ENCODE measurements around the gene CDKN1B. TPM values are rescaled to one million over a fixed set of nuclear protein-coding genes. Genes with fewer than 3 reads are reported as not detected.

CDKN1B gene
- total and polyA plus RNA-seq, 2 of the 13 experiments (the other 11 are each of a cell fraction or from before 2014, with no cell fraction given) = 20.1 to 37.2 TPM

GRCh38 chr12:12734561-12735071 lies 17.4 kb downstream of the CDKN1B start (continued):
- no peak for TF ChIP-seq SOX6 (IDR thresholded peaks at IDR 0.05)
- 0 out of 2 replicates have a peak, but pooled peaks have one; percentile 19 for TF ChIP-seq SOX6 (CRISPR knock-in tag; IDR thresholded peaks at IDR 0.05)
- no peak for TF ChIP-seq SCMH1 (CRISPR knock-in tag; IDR thresholded peaks at IDR 0.05; ENCODE audit: borderline replicate concordance)
- no peak for TF ChIP-seq CREB1 (IDR thresholded peaks at IDR 0.05)
- TF ChIP-seq CREB1 (CRISPR knock-in tag; IDR thresholded peaks at IDR 0.05) = 0 out of 2 replicates have a peak, but pooled peaks have one; percentile 3
- TF ChIP-seq ZMYM4 (CRISPR knock-in tag; IDR thresholded peaks at IDR 0.05) = peak; percentile 22; the same call in 1 of the 2 replicates
- TF ChIP-seq DPF2 (CRISPR knock-in tag; IDR thresholded peaks at IDR 0.05; ENCODE audit: borderline replicate concordance, low read depth) = no peak
- TF ChIP-seq NCOA1 (CRISPR knock-in tag; IDR thresholded peaks at IDR 0.05) = no peak
- no peak for TF ChIP-seq TBX3 (IDR thresholded peaks at IDR 0.05; ENCODE audit: borderline replicate concordance)

GRCh38 chr12:12735301-12735700 lies 18.1 kb downstream of the CDKN1B start:
- peak overlapping the region; percentile 80 for H3K4me2 ChIP-seq (ENCODE audit: low read depth, low read length)
- H2AFZ ChIP-seq (ENCODE audit: low read length) = no peak overlapping the region
- DNase-seq (ENCODE audit: low spot score) = no peak
- CTCF ChIA-PET (ENCODE audit: low intra/inter-chr PET ratio, low total read pairs) = no interaction called here
- intact Hi-C loops (cut with micrococcal nuclease; ENCODE audit: unreplicated experiment) (no loop called here), in situ Hi-C loops (cut with HindIII; ENCODE audit: extremely low pct_ligation_motif_present, low pct_unique_long_range_greater_than_20kb) (no loop called here)
- peak overlapping the region; percentile 55; the same call in 1 of the 2 replicates for H3K9ac ChIP-seq (ENCODE audit: insufficient read depth, low read depth, low read length)
- no peaks in the 10 kb centered on the region for H3K79me2 ChIP-seq (ENCODE audit: insufficient read depth, low read length)
- H4K20me1 ChIP-seq (ENCODE audit: insufficient read depth, low read length) = no peaks in the 10 kb centered on the region
- H3K4me3 ChIP-seq (replicated peaks in 1 of 3; ENCODE audit: insufficient read depth in 1 of 3, low read depth in 2 of 3, low read length in 3 of 3) = peak overlapping the region in 2 of 3 experiments; percentile 46 to 53; a peak in 1 of 6 replicates
- POLR2A ChIA-PET = interaction anchor here (0.9 to 3.9 kb wide), 6 partner anchors 10 to 52 kb away, joined by 3 to 31 read pairs (median 8); no protein-coding TSS in a partner anchor
- TF ChIP-seq JUN (CRISPR knock-in tag; IDR thresholded peaks at IDR 0.05) = no peak
- TF ChIP-seq KMT2A (CRISPR knock-in tag; IDR thresholded peaks at IDR 0.05) = no peak
- TF ChIP-seq XRCC5 (optimal IDR thresholded peaks at IDR 0.05; ENCODE audit: low read length) = no peak
- no peak for TF ChIP-seq ZNF274 (CRISPR knock-in tag; IDR thresholded peaks at IDR 0.05)
- no peak for TF ChIP-seq ZNF414 (CRISPR knock-in tag; IDR thresholded peaks at IDR 0.05)
- TF ChIP-seq ZSCAN30 (CRISPR knock-in tag; IDR thresholded peaks at IDR 0.05) = no peak
- no peak for TF ChIP-seq ZFP90 (CRISPR knock-in tag; IDR thresholded peaks at IDR 0.05; ENCODE audit: borderline replicate concordance)
- no peak for TF ChIP-seq HNRNPL (IDR thresholded peaks at IDR 0.05; ENCODE audit: low read depth, low read length)
- no peak for TF ChIP-seq HIC2 (CRISPR knock-in tag; IDR thresholded peaks at IDR 0.05; ENCODE audit: low read depth)
- peaks cover 33% of the 10 kb centered on the region for H3K4me1 ChIP-seq (ENCODE audit: insufficient read depth, low read length)
- peak; percentile 12 for FAIRE-seq
- BruUV-seq (replicated peaks) = no TSS peak
- no peak overlapping the region for H3K27ac ChIP-seq (ENCODE audit: extremely low read length, insufficient read depth, low read length)
- H3K36me3 ChIP-seq (replicated peaks in 1 of 2; ENCODE audit: control insufficient read depth in 1 of 2, insufficient read depth in 2 of 2, low read length in 2 of 2) = no peaks in the 10 kb centered on the region
- no peaks in the 10 kb centered on the region for H3K27me3 ChIP-seq (ENCODE audit: control insufficient read depth in 1 of 2, insufficient read depth in 2 of 2, low read length in 2 of 2)
- WGBS (ENCODE audit: low lambda C conversion rate) = 86% methylated on average over 1 of the region's 1 CpG
- no peaks in the 10 kb centered on the region for H3K9me3 ChIP-seq (ENCODE audit: low read length)
- peak; percentile 52 for ATAC-seq
